GM10847 (cell line): ENCODE results near the gene PDE6B.

ENCODE experiments used
- POLR2A ChIP-seq: IDR thresholded peaks from 2 replicates; pipeline ENCODE4 v1.6.1; 2011; ENCODE audit not compliant: insufficient read length; ENCODE audit errors: extremely low read depth

Gene PDE6B

DNA sequence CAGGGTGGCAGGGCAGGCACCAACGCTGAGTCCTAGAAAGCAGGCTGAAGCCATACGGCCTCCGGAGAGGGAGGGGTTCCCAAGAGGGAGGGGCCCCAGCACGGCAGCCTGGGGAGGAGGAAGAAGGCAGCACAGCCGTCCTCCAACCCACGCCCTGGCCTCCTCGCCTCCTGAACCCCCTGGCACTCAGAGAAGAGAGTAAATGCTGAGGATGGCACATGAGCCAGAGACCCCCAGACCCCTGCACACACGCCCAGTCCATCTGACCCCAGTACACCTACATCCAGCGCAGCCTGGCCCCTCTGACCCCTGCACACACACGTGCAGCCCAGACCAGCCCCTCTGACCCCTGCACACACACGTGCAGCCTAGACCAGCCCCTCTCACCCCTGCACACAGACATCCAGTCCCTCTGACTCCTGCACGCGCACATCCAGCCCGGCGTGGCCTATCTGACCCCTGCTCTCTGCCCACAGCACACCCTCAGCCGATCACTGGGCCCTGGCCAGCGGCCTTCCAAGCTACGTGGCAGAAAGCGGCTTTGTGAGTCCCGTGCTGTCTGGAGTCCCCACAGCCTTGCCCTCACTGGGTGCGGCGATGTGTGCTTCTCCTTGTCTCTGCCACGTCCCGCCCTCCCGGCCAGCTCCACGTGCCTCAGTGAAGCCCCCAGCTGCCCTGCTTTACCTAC is 30.2 kb downstream of the PDE6B start:
- TF ChIP-seq POLR2A: no peak

GRCh38 chr4:656436-657337 is 31.3 kb downstream of the PDE6B start:
- no peak for TF ChIP-seq POLR2A

- no peak for TF ChIP-seq POLR2A
Measured at GRCh38 chr4:657338-657833, 32.0 kb downstream of the PDE6B start.

GRCh38 chr4:657834-658667 is 32.7 kb downstream of the PDE6B start:
- no peak for TF ChIP-seq POLR2A

- TF ChIP-seq POLR2A: no peak
Measured at GRCh38 chr4:658681-659667, 33.6 kb downstream of the PDE6B start.

GRCh38 chr4:659851-660250 is 34.5 kb downstream of the PDE6B start:
- TF ChIP-seq POLR2A: no peak

GRCh38 chr4:660401-660800 is 35.0 kb downstream of the PDE6B start:
- no peak for TF ChIP-seq POLR2A

DNA sequence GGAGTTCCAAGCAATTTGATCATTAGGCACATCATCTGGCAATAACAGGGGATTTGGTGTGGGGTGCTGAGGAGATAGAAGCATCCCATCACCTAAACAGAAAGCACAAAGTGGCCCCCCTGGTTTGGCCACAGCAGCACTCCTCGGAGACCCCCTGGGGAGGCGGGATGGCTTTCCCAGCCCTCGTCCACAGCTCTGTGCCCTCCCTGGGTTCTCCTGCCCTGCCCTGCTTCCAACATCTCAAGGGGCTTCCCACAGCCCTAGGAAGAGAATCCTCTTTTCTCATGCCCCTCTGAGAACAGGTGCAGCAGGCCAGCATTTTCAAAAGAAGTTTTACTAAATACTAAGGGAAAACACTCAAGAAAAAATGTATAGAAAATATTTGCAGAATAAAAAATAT is 35.9 kb downstream of the PDE6B start:
- TF ChIP-seq POLR2A: no peak

DNA sequence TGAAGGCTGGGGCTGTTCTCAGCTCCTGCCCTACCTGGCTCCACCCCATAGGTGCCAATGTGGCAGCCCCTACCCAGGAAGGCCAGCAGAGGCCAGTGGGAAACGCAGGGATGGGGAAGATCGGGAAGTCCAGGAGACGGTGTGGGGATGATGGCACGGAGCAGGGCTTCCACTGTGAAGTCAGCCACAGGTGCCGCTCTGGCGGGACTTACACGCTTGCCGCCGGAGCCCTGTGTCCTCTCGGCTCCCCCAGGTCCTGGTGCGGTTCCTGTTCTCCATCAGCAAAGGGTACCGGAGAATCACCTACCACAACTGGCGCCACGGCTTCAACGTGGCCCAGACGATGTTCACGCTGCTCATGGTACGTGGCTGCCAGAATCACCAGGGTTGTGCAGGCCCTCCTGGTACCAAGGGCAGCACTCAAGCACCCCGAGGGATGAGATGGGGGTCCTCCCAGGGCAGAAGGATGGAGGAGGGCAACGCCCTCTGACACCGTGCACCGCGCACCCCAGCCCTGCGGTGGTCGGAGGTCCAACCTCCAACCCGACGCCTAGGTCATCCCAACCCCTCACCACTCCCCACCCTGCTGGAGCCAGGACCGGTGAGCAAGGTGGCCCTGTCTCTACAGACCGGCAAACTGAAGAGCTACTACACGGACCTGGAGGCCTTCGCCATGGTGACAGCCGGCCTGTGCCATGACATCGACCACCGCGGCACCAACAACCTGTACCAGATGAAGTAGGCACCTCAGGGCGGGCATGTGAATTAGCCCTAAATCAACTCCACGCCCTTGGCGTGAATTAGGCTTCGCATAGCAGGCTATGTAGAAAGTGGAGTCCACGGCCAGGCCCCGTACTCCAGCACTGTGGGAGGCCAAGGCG is 36.7 kb downstream of the PDE6B start:
- TF ChIP-seq POLR2A: no peak

DNA sequence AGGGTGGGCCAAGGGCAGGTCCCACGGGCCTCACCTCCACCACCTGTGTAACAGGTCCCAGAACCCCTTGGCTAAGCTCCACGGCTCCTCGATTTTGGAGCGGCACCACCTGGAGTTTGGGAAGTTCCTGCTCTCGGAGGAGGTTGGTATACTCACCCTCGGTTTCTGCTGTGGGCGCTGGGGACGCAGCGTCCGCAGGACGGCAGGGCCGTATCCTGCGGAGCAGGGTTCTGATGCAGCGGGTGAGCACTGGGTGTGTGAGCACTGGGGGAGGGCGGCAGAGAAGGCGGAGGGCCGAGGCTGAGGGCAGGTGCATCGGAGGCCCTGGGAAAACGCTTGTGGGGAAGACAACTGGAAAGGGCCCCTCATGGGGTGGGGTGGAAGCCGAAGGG is 37.7 kb downstream of the PDE6B start:
- no peak for TF ChIP-seq POLR2A

DNA sequence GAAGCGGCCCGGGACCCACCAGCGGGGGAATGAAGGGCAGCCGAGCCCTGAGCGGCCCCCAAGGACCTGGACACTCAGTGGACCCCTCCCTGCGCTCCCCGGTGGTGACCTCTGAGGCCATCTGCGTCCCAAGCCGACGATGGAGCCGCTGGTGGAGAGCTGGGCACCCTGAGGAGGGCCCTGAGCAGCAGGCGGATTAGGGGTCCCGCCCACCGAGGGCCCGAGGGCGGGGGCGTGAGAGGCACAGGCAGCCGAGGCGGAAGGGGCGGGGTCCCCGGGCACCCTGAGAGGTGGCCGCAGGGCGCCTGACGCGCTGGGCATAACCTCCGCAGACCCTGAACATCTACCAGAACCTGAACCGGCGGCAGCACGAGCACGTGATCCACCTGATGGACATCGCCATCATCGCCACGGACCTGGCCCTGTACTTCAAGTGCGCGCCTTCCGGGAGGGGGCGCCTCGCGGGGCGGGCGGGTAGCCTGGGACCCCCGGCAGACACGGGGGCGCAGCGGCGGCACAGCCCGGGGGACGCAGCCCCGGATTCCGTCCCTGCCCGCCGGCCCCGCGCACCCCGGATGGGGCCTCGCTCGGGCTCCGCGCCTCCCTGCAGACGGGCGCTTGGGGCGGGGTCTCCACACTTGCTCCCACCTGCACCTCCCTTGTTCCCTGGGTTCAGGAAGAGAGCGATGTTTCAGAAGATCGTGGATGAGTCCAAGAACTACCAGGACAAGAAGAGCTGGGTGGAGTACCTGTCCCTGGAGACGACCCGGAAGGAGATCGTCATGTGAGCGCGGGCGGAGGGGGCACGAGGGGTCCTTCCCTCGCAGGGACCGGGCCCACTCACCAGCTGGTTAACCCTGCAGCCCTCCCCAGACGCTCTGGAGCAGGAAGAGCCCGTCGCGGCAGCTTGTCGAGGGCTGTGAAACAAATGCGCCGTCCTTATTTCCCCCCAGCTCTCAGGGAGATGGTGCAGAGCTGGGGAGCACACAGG is 38.4 kb downstream of the PDE6B start:
- TF ChIP-seq POLR2A: no peak

- no peak for TF ChIP-seq POLR2A
Measured at GRCh38 chr4:664713-665231, 39.4 kb downstream of the PDE6B start.
